ENCODE data around the gene TRAF5.

TRAF5 gene

DNA sequence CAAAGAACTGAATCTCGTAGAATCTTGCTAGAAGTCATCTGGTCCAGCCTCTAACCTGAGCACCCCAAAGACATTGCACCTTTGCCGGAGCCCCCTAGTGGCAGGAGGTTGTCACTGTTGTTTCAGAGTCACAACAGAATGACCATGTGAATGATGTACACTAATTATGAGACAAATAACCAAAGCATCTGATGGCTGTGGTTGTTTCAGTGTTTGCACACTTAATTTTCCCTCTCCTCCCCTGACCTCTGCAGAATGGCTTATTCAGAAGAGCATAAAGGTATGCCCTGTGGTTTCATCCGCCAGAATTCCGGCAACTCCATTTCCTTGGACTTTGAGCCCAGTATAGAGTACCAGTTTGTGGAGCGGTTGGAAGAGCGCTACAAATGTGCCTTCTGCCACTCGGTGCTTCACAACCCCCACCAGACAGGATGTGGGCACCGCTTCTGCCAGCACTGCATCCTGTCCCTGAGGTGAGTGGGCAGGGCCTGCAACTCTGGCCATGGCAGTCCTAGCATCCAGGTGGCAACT is 26.4 kb downstream of the TRAF5 start:
- no peak for TF ChIP-seq EZH2 (IDR thresholded peaks at IDR 0.05; ENCODE audit: borderline replicate concordance, low read depth, low read length, severe bottlenecking)
- TF ChIP-seq, protein P1, sequence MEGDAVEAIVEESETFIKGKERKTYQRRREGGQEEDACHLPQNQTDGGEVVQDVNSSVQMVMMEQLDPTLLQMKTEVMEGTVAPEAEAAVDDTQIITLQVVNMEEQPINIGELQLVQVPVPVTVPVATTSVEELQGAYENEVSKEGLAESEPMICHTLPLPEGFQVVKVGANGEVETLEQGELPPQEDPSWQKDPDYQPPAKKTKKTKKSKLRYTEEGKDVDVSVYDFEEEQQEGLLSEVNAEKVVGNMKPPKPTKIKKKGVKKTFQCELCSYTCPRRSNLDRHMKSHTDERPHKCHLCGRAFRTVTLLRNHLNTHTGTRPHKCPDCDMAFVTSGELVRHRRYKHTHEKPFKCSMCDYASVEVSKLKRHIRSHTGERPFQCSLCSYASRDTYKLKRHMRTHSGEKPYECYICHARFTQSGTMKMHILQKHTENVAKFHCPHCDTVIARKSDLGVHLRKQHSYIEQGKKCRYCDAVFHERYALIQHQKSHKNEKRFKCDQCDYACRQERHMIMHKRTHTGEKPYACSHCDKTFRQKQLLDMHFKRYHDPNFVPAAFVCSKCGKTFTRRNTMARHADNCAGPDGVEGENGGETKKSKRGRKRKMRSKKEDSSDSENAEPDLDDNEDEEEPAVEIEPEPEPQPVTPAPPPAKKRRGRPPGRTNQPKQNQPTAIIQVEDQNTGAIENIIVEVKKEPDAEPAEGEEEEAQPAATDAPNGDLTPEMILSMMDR (IDR thresholded peaks at IDR 0.05; ENCODE audit: borderline replicate concordance, extremely low read depth, low read length, poor library complexity, severe bottlenecking) = peak; percentile 73
- Histone ChIP-seq H3K27me3 (ENCODE audit: insufficient read depth, low read length, poor library complexity) (no peaks in the 10 kb centered on the region), H3K27ac (ENCODE audit: low read length) (peak overlapping the region; percentile 52), H3K79me2 (ENCODE audit: insufficient read depth, low read length) (no peaks in the 10 kb centered on the region), H4K20me1 (ENCODE audit: insufficient read depth, low read length) (no peaks in the 10 kb centered on the region), H3K9ac (ENCODE audit: low read depth, low read length) (no peak overlapping the region), H2AFZ (ENCODE audit: low read depth, low read length) (no peak overlapping the region), H3K36me3 (ENCODE audit: insufficient read depth, low read length) (no peaks in the 10 kb centered on the region), H3K4me1 (ENCODE audit: insufficient read depth, low read length) (peaks cover 15% of the 10 kb centered on the region), H3K4me2 (ENCODE audit: insufficient read depth, low read length) (no peak overlapping the region), H3K9me3 (ENCODE audit: insufficient read depth, low read length, severe bottlenecking) (peaks cover 5% of the 10 kb centered on the region), H3K4me3 (ENCODE audit: low read depth in 1 of 2, low read length in 2 of 2) (no peak overlapping the region)
- ATAC-seq (ENCODE audit: insufficient read depth, low read depth) (peak; percentile 91), DNase-seq (peak; percentile 74)

DNA sequence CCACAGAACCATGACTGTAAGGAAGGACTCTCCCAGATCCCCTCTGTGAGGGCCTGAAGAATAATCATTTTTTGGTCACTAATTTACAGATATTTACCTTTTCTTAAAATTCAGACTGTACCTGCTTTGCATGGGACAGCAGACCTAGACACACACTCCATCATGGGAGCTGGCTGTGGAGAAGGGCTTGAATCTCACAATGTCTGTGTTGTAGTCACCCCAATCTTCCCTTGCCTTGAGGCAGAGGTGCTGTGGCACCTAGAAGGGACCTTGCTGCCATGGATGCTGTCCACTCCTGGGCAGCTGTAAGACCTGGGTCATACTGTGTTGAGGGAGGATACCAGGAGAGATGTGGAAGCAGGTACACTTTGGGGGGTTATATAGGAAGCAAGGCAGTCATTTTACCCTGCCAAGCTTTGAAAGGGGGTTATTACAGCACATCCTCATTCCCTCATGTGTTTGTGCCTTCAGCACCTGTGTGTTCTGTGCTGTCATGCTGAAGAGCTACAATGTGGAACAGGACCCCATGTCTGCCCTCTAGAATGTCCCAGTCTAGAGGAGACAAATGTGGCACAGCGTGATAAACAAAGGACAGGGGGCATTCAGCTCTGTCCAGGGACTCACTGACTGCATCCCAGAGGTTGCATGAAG is 27.1 kb downstream of the TRAF5 start:
- H3K27me3 ChIP-seq (ENCODE audit: insufficient read depth, low read length, poor library complexity) = no peaks in the 10 kb centered on the region
- DNase-seq (no peak), ATAC-seq (ENCODE audit: insufficient read depth, low read depth) (peak; percentile 57)
- H2AFZ ChIP-seq (ENCODE audit: low read depth, low read length) = no peak overlapping the region
- no peak overlapping the region for H3K4me2 ChIP-seq (ENCODE audit: insufficient read depth, low read length)
- H4K20me1 ChIP-seq (ENCODE audit: insufficient read depth, low read length) = no peaks in the 10 kb centered on the region
- H3K4me3 ChIP-seq (ENCODE audit: low read depth in 1 of 2, low read length in 2 of 2) = no peak overlapping the region
- H3K36me3 ChIP-seq (ENCODE audit: insufficient read depth, low read length) = no peaks in the 10 kb centered on the region
- H3K4me1 ChIP-seq (ENCODE audit: insufficient read depth, low read length) = peaks cover 15% of the 10 kb centered on the region
- TF ChIP-seq EZH2 (IDR thresholded peaks at IDR 0.05; ENCODE audit: borderline replicate concordance, low read depth, low read length, severe bottlenecking) = no peak
- TF ChIP-seq, protein P1 (IDR thresholded peaks at IDR 0.05; ENCODE audit: borderline replicate concordance, extremely low read depth, low read length, poor library complexity, severe bottlenecking) = no peak
- H3K79me2 ChIP-seq (ENCODE audit: insufficient read depth, low read length) = no peaks in the 10 kb centered on the region
- H3K9me3 ChIP-seq (ENCODE audit: insufficient read depth, low read length, severe bottlenecking) = peaks cover 5% of the 10 kb centered on the region
- H3K9ac ChIP-seq (ENCODE audit: low read depth, low read length) = no peak overlapping the region
- H3K27ac ChIP-seq (ENCODE audit: low read length) = peak overlapping the region; percentile 60; the same call in 1 of the 2 replicates

DNA sequence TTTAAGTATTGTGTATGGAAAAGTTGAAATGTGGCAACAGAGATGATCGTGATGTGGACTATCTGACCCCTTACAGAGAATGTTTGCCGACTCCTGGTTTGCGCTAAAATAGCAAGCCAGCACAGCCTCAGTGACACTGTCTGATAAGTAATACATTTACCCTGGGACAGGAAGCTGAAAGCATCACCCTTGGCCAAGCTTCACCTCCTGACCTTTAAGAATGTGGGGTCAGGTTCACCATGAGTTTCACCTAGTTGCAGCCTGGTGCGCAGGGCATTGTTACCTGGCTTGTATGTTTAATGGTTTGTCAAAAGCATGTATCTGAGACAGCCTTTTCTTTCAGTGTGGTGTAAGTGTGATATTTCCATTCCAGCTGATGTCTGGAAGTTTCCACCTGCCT is 29.2 kb downstream of the TRAF5 start:
- no peak overlapping the region for H2AFZ ChIP-seq (ENCODE audit: low read depth, low read length)
- no peaks in the 10 kb centered on the region for H4K20me1 ChIP-seq (ENCODE audit: insufficient read depth, low read length)
- peaks cover 5% of the 10 kb centered on the region for H3K9me3 ChIP-seq (ENCODE audit: insufficient read depth, low read length, severe bottlenecking)
- H3K4me3 ChIP-seq (ENCODE audit: low read depth in 1 of 2, low read length in 2 of 2) = no peak overlapping the region
- DNase-seq (no peak), ATAC-seq (ENCODE audit: insufficient read depth, low read depth) (no peak)
- no peaks in the 10 kb centered on the region for H3K79me2 ChIP-seq (ENCODE audit: insufficient read depth, low read length)
- no peaks in the 10 kb centered on the region for H3K27me3 ChIP-seq (ENCODE audit: insufficient read depth, low read length, poor library complexity)
- H3K4me1 ChIP-seq (ENCODE audit: insufficient read depth, low read length) = peaks cover 15% of the 10 kb centered on the region
- no peak overlapping the region for H3K4me2 ChIP-seq (ENCODE audit: insufficient read depth, low read length)
- no peak overlapping the region for H3K9ac ChIP-seq (ENCODE audit: low read depth, low read length)
- TF ChIP-seq EZH2 (IDR thresholded peaks at IDR 0.05; ENCODE audit: borderline replicate concordance, low read depth, low read length, severe bottlenecking) = no peak
- H3K27ac ChIP-seq (ENCODE audit: low read length) = no peak overlapping the region
- H3K36me3 ChIP-seq (ENCODE audit: insufficient read depth, low read length) = no peaks in the 10 kb centered on the region

DNA sequence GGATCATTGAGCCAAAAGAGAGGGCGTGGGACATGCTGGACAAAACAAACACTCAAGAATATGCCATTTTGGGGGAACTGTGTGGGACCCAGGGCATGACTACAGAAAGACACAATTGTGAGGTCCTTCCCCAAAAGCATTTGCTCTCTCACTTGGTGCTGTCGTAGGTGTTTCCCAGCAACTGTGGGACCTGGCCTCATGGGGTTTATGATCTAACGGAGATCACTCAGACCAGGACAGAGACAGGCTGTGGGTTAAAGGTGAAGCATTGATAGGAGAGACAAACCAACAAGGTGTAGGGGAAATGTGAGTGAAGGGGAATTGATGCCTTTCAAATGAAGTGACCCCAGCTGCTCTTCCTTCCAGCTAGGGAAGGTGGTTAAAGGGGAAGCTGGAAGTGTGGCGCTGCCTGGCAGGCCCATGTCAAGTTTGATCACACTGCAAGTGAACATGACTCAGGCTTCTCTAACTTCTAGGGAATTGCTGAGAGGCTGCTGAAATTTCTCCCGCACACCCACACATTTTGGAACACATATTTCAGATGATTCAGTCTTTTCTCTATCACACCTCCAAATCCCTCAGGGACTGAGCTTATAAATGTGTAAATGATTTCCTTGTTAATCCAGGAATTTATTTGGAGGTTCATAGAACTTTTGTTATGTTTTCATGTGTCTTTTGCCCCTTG is 30.2 kb downstream of the TRAF5 start:
- Histone ChIP-seq H3K9me3 (ENCODE audit: insufficient read depth, low read length, severe bottlenecking) (peaks cover 3% of the 10 kb centered on the region), H3K4me3 (ENCODE audit: low read depth in 1 of 2, low read length in 2 of 2) (no peak overlapping the region), H3K9ac (ENCODE audit: low read depth, low read length) (no peak overlapping the region), H2AFZ (ENCODE audit: low read depth, low read length) (no peak overlapping the region), H3K27ac (ENCODE audit: low read length) (no peak overlapping the region), H4K20me1 (ENCODE audit: insufficient read depth, low read length) (no peaks in the 10 kb centered on the region), H3K4me1 (ENCODE audit: insufficient read depth, low read length) (peaks cover 15% of the 10 kb centered on the region), H3K79me2 (ENCODE audit: insufficient read depth, low read length) (no peaks in the 10 kb centered on the region), H3K36me3 (ENCODE audit: insufficient read depth, low read length) (no peaks in the 10 kb centered on the region), H3K27me3 (ENCODE audit: insufficient read depth, low read length, poor library complexity) (no peaks in the 10 kb centered on the region), H3K4me2 (ENCODE audit: insufficient read depth, low read length) (no peak overlapping the region)
- DNase-seq (no peak), ATAC-seq (ENCODE audit: insufficient read depth, low read depth) (no peak)
- no peak for TF ChIP-seq EZH2 (IDR thresholded peaks at IDR 0.05; ENCODE audit: borderline replicate concordance, low read depth, low read length, severe bottlenecking)
- TF ChIP-seq, protein P1 (IDR thresholded peaks at IDR 0.05; ENCODE audit: borderline replicate concordance, extremely low read depth, low read length, poor library complexity, severe bottlenecking) = no peak
